IMR-90 (cell line): ENCODE results near the gene GPRIN3. TPM values are rescaled to one million over a fixed set of nuclear protein-coding genes. Genes with fewer than 3 reads are reported as not detected.

Experiments
- ATAC-seq: fragments of 200-7000 bp; cut with Tn5 transposase; 2 replicates; pipeline ENCODE4 v1.9.1; 2020; ENCODE audit warnings: low read depth, mild to moderate bottlenecking, moderate library complexity
- BruUV-seq: library from RNA; stranded (reverse); fragments of 400-500 nt; replicated peaks from 2 replicates; lab custom pipeline; 2021; lab: Mats Ljungman, UMichigan
- CTCF ChIA-PET: fragments of 300-600 bp; formaldehyde crosslinking; extraction: SDS; loops from one replicate; lab custom pipeline; 2021; ENCODE audit warnings: antibody characterized with exemption; lab: Yijun Ruan, JAX
- POLR2A ChIA-PET: fragments of 300-600 bp; sonication (Branson Sonifier 250); formaldehyde crosslinking; loops from one replicate; lab custom pipeline; 2022; ENCODE audit warnings: antibody characterized with exemption; ENCODE audit not compliant: unreplicated experiment; lab: Charles Lee
- DNase-seq: peaks from one replicate; pipeline ENCODE4 v3.0.0; 2013
- H2AFZ ChIP-seq: replicated peaks from 2 replicates; pipeline ENCODE3; 2013; ENCODE audit warnings: low read length, mild to moderate bottlenecking; ENCODE audit not compliant: poor library complexity
- H2AK5ac ChIP-seq: 2 replicates; pipeline ENCODE4 v1.6.1; 2013; ENCODE audit warnings: low read depth, low read length, inconsistent platforms
- H2AK9ac ChIP-seq: replicated peaks from 2 replicates; pipeline ENCODE3; 2013; ENCODE audit warnings: mild to moderate bottlenecking, low read depth, low read length, moderate library complexity; ENCODE audit not compliant: poor library complexity
- H2BK120ac ChIP-seq: 2 replicates; pipeline ENCODE4 v1.6.1; 2013; ENCODE audit warnings: low read depth, low read length, inconsistent platforms
- H2BK15ac ChIP-seq: 3 replicates; pipeline ENCODE4 v1.6.1; 2013; ENCODE audit warnings: low read depth, low read length, inconsistent platforms
- H2BK20ac ChIP-seq: 2 replicates; pipeline ENCODE4 v1.6.1; 2013; ENCODE audit warnings: low read depth, mild to moderate bottlenecking, inconsistent platforms, low read length, moderate library complexity
- H2BK5ac ChIP-seq: 2 replicates; pipeline ENCODE4 v1.6.1; 2013; ENCODE audit warnings: mild to moderate bottlenecking, low read depth, low read length, inconsistent platforms; ENCODE audit not compliant: poor library complexity, severe bottlenecking
- H3K14ac ChIP-seq: replicated peaks from 2 replicates; pipeline ENCODE4 v1.6.1; 2013; ENCODE audit warnings: low read depth, low read length, inconsistent platforms
- H3K18ac ChIP-seq: 2 replicates; pipeline ENCODE4 v1.6.1; 2013; ENCODE audit warnings: low read depth, low read length, control low read depth
- H3K23ac ChIP-seq: 2 replicates; pipeline ENCODE4 v1.6.1; 2013; ENCODE audit warnings: low read depth, low read length, inconsistent platforms
- H3K27ac ChIP-seq: 2 replicates; pipeline ENCODE4 v1.5.1; 2013; ENCODE audit warnings: mild to moderate bottlenecking, control low read depth, low read length; ENCODE audit not compliant: insufficient read depth
- H3K27me3 ChIP-seq: 2 replicates; pipeline ENCODE4 v1.6.1; 2013; ENCODE audit warnings: low read length; ENCODE audit not compliant: control insufficient read depth, insufficient read depth
- H3K36me3 ChIP-seq: 2 replicates; pipeline ENCODE4 v1.6.1; 2013; ENCODE audit warnings: low read length, mixed read lengths; ENCODE audit not compliant: control insufficient read depth, insufficient read depth
- H3K4ac ChIP-seq: 2 replicates; pipeline ENCODE4 v1.6.1; 2013; ENCODE audit warnings: low read depth, low read length, inconsistent platforms
- H3K4me1 ChIP-seq: 2 replicates; pipeline ENCODE4 v1.6.1; 2013; ENCODE audit warnings: low read length, mixed read lengths; ENCODE audit not compliant: control insufficient read depth, insufficient read depth
- H3K4me2 ChIP-seq: 2 replicates; pipeline ENCODE4 v1.6.1; 2013; ENCODE audit warnings: low read depth, mild to moderate bottlenecking, control low read depth, low read length, moderate library complexity
- H3K4me3 ChIP-seq: 2 replicates; pipeline ENCODE4 v1.5.1; 2013; ENCODE audit warnings: low read depth, mild to moderate bottlenecking, control low read depth, low read length, moderate library complexity; ENCODE audit not compliant: insufficient read depth
- H3K56ac ChIP-seq: 2 replicates; pipeline ENCODE4 v1.6.1; 2013; ENCODE audit warnings: low read length, inconsistent platforms; ENCODE audit not compliant: insufficient read depth; ENCODE audit errors: extremely low read depth
- H3K79me1 ChIP-seq, 2 experiments: 2 replicates each; pipeline ENCODE4 v1.6.1; 2013; ENCODE audit warnings: low read length in 2 of 2, inconsistent platforms in 1 of 2, low read depth in 1 of 2
- H3K9ac ChIP-seq: 2 replicates; pipeline ENCODE4 v1.6.1; 2013; ENCODE audit warnings: low read depth, low read length, control low read depth
- H3K9me1 ChIP-seq: 2 replicates; pipeline ENCODE4 v1.6.1; 2013; ENCODE audit warnings: low read length, inconsistent platforms; ENCODE audit not compliant: insufficient read depth
- H3K9me3 ChIP-seq: 2 replicates; pipeline ENCODE4 v1.6.1; 2013; ENCODE audit warnings: low read length; ENCODE audit not compliant: control insufficient read depth, insufficient read depth
- H4K20me1 ChIP-seq: 2 replicates; pipeline ENCODE4 v1.6.1; 2013; ENCODE audit warnings: low read length, inconsistent platforms; ENCODE audit not compliant: insufficient read depth
- H4K5ac ChIP-seq: 2 replicates; pipeline ENCODE4 v1.6.1; 2013; ENCODE audit warnings: mild to moderate bottlenecking, low read depth, low read length, control low read depth
- H4K8ac ChIP-seq, 2 experiments: 2 replicates each; pipeline ENCODE4 v1.6.1; 2013; ENCODE audit warnings: low read depth in 2 of 2, low read length in 2 of 2, control low read depth in 1 of 2, inconsistent platforms in 1 of 2
- H4K91ac ChIP-seq: 2 replicates; pipeline ENCODE4 v1.6.1; 2013; ENCODE audit warnings: low read depth, low read length, inconsistent platforms; ENCODE audit not compliant: insufficient read depth
- BHLHE40 ChIP-seq: fragments of 150-350 bp; IDR thresholded peaks from 2 replicates; pipeline ENCODE4 v1.6.1; 2016; ENCODE audit warnings: mild to moderate bottlenecking, low read depth, low read length
- CEBPB ChIP-seq: IDR thresholded peaks from 2 replicates; pipeline ENCODE4 v1.6.1; 2012; ENCODE audit warnings: low read depth, low read length, improper control_type of control experiment
- CHD1 ChIP-seq: IDR thresholded peaks from 2 replicates; pipeline ENCODE4 v1.6.1; 2012; ENCODE audit warnings: low read depth, low read length, improper control_type of control experiment
- MAZ ChIP-seq: IDR thresholded peaks from 2 replicates; pipeline ENCODE4 v1.6.1; 2012; ENCODE audit warnings: low read depth, mild to moderate bottlenecking, low read length, improper control_type of control experiment, moderate library complexity, borderline replicate concordance
- NFE2L2 ChIP-seq: fragments of 150-350 bp; IDR thresholded peaks from 2 replicates; pipeline ENCODE4 v1.6.1; 2016; ENCODE audit warnings: low read depth, mild to moderate bottlenecking, low read length
- RAD21 ChIP-seq: IDR thresholded peaks from 2 replicates; pipeline ENCODE4 v1.6.1; 2012; ENCODE audit warnings: low read length, improper control_type of control experiment
- WGBS, 2 experiments: methylation state at CpG; one replicate each; pipeline versions ENCODE4 v1.1.5 to v1.1.7; 2013; ENCODE audit warnings: missing lambda C conversion rate in 2 of 2; ENCODE audit not compliant: insufficient read length in 1 of 2; ENCODE audit errors: extremely low coverage in 2 of 2; 5-methylcytosine and 5-hydroxymethylcytosine counted together
- dilution Hi-C: fragments of 300-500 bp; cut with HindIII; formaldehyde crosslinking; loops from one replicate; pipeline ENCODE4 v1.14.3; 2018; ENCODE audit warnings: low sequenced_read_pairs; ENCODE audit not compliant: unreplicated experiment
- in situ Hi-C: fragments of 300-500 bp; cut with MboI; formaldehyde crosslinking; loops from 3 replicates; pipeline ENCODE4 v1.14.3; 2019; ENCODE audit warnings: low sequenced_read_pairs, inconsistent platforms, mixed read lengths
- intact Hi-C: fragments of 100-400 bp; cut with micrococcal nuclease; formaldehyde crosslinking; loops from 2 replicates; pipeline ENCODE4 v1.10.0; 2022
- polyA plus RNA-seq, 3 experiments: library from polyadenylated mRNA; depleted of rRNA; stranded (reverse); fragments of >200 nt; gene quantifications; 2 replicates each; pipeline ENCODE4 v1.2.3, GENCODE V29; 2012; ENCODE audit warnings: low replicate concordance in 1 of 3
- total RNA-seq: library from RNA; depleted of rRNA; stranded (reverse); fragments of >200 nt; gene quantifications from 2 replicates; pipeline ENCODE4 v1.2.3, GENCODE V29; 2012

GPRIN3 gene
- total and polyA plus RNA-seq, 2 of the 4 experiments (the other 2 are of a cell fraction): under 0.01 TPM; not detected in 1

DNA sequence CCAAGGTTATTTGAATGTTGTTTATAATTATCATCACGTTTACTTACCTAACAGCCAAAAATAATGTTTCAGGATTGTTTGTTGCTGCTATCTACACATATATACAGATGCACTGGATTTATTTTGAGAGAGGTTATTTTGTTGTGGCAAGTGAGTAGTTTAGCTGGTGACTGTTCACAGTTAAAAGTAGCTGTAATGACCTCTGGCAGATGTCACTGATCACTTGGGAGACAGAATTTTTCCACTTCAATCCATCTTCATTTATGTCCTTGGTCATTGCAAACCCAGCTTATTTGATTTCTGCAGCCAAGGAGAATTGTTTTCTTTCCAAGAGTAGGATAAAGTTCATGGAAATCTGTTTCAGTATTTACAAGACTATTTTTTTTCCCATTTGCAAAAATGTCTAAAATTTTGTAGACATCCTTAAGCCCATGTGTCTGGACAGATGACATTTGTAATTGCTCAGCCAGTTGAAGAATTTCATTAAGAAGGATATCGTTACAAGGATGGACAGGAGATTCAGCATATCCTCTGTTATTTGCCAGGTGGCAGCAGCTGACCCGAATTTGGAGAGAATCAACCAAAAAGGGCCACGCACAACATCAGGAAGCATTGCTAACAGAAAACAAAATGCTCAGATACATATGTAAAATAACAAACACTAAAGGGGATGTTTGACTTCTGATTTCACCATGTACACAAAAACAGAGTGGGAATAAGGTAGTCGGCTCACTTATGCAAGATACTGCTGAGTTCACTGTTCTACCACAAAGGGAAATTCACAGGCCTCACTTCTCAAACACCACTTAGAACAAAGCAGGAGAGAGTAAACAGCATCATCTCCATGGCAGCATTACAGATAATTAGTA lies 64.5 kb downstream of the GPRIN3 start:
- intact Hi-C loops (no loop called here), in situ Hi-C loops (loop anchor here (25.0 kb wide), 1 partner anchor 669 kb away; no protein-coding TSS in a partner anchor), dilution Hi-C loops (no loop called here)
- WGBS, 2 experiments: no CpG with 5 or more reads among the region's 5 CpGs
- H4K91ac ChIP-seq: no peak overlapping the region
- no peak overlapping the region for H2AFZ ChIP-seq
- no peak for ATAC-seq
- ChIA-PET POLR2A (no interaction called here), CTCF (interaction anchor here (2.2 kb wide), 1 partner anchor 17 kb away, joined by 10 read pairs; no protein-coding TSS in a partner anchor)
- no peak overlapping the region for H2AK9ac ChIP-seq
- H3K14ac ChIP-seq: no peak overlapping the region
- no peak overlapping the region for H2BK120ac ChIP-seq
- TF ChIP-seq BHLHE40 (no peak), NFE2L2 (no peak), MAZ (no peak), RAD21 (no peak), CEBPB (no peak), CHD1 (no peak)
- H3K9ac ChIP-seq: no peak overlapping the region
- H2BK5ac ChIP-seq: no peak overlapping the region
- H2BK15ac ChIP-seq: no peak overlapping the region
- no peaks in the 10 kb centered on the region for H4K20me1 ChIP-seq
- no peak overlapping the region for H3K18ac ChIP-seq
- H3K27ac ChIP-seq: no peak overlapping the region
- no peaks in the 10 kb centered on the region for H3K4me1 ChIP-seq
- H4K5ac ChIP-seq: no peak overlapping the region
- H3K9me1 ChIP-seq: no peaks in the 10 kb centered on the region
- H2BK20ac ChIP-seq: no peak overlapping the region
- H2AK5ac ChIP-seq: no peak overlapping the region
- no peaks in the 10 kb centered on the region for H3K9me3 ChIP-seq
- H3K27me3 ChIP-seq: peaks cover 6% of the 10 kb centered on the region; the same call in 1 of the 2 replicates
- H3K36me3 ChIP-seq: no peaks in the 10 kb centered on the region
- DNase-seq: no peak
- H3K56ac ChIP-seq: no peak overlapping the region
- no peak overlapping the region for H4K8ac ChIP-seq
- H3K4me3 ChIP-seq: no peak overlapping the region
- H3K4ac ChIP-seq: no peak overlapping the region
- no peaks in the 10 kb centered on the region for H3K79me1 ChIP-seq
- no TSS peak for BruUV-seq
- no peak overlapping the region for H3K4me2 ChIP-seq
- no peak overlapping the region for H3K23ac ChIP-seq
